GM20000 (cell line): Measurements from ENCODE around the gene KRTAP5-1.
"Not testable (repeated sequence)": the region's sequence is repeated elsewhere in the genome, so short reads cannot be mapped to it uniquely, and the experiment has no call there.

Experiments used
- DNase-seq: peaks from one replicate; pipeline ENCODE4 v3.0.0; 2012; ENCODE audit warnings: low spot score
- CTCF ChIP-seq: IDR thresholded peaks from 2 replicates; pipeline ENCODE4 v1.5.1; 2012; ENCODE audit warnings: mild to moderate bottlenecking, control low read depth; ENCODE audit errors: extremely low read depth, missing control alignments

KRTAP5-1 gene

GRCh38 chr11:1597331-1597993 lies 12.4 kb upstream of the KRTAP5-1 start:
- no peak for DNase-seq
- no peak for TF ChIP-seq CTCF

GRCh38 chr11:1596576-1597121 lies 11.6 kb upstream of the KRTAP5-1 start:
- DNase-seq = not testable (repeated sequence)

- not testable (repeated sequence) for DNase-seq
Observed at GRCh38 chr11:1595994-1596575, 11.0 kb upstream of the KRTAP5-1 start.

GRCh38 chr11:1592628-1593027 lies 7.5 kb upstream of the KRTAP5-1 start:
- TF ChIP-seq CTCF = no peak
- no peak for DNase-seq

GRCh38 chr11:1589996-1590395 lies 4.9 kb upstream of the KRTAP5-1 start:
- DNase-seq = no peak
- TF ChIP-seq CTCF = no peak

- not testable (repeated sequence) for DNase-seq
Observed at GRCh38 chr11:1589191-1589963, 4.3 kb upstream of the KRTAP5-1 start.

- no peak for TF ChIP-seq CTCF
- no peak for DNase-seq
Observed at GRCh38 chr11:1586699-1587098, 1.6 kb upstream of the KRTAP5-1 start.

- not testable (repeated sequence) for DNase-seq
Observed at GRCh38 chr11:1582909-1583308, 2.2 kb downstream of the KRTAP5-1 start.

GRCh38 chr11:1581976-1582375 lies 3.1 kb downstream of the KRTAP5-1 start:
- TF ChIP-seq CTCF = no peak
- DNase-seq = no peak
